ENCODE measurements around the gene HPCAL1.
A peak's percentile ranks its signal among the peaks of the same experiment; 100 is the strongest.

HPCAL1 gene

DNA sequence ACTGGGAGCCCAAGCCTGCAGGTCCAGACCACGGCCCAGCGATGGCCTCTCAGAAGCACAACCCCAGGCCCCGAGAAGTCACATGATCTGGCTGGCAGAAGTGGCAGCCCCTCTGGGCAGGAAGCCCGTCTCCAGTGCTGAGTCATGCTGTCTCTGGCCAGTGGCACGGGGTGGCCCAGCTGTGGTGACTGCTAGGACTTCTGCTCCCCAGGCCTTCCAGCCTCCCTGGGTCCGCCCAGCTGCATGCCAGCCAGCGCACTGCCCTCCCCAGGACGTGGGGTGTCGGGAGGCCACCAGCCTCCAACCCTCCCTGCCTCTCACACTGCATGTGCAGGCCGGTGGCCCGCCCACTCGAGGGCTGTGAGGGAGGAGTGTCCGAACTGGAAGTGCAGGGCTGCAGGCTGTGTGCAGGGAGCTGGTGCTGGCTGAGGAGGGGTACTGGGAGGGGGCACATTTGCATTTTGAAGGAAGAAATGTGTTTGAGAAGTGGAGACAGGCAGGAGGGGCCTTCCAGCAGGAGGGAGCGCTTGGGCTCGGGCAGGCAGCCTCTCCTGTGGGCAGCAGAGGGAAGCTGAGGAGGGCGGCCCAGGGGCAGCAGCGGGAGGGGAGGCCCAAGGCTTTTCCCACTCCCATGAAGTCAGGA is 17.0 kb upstream of the HPCAL1 start:
- CTCF ChIA-PET = interaction anchor here (1.8 to 7.9 kb wide), 6 partner anchors 11 to 149 kb away, joined by 4 to 39 read pairs (median 14); no protein-coding TSS in a partner anchor
- WGBS (ENCODE audit: insufficient coverage) = 42% methylated on average over 13 of the region's 17 CpGs
- POLR2A ChIA-PET = no interaction called here
- Histone ChIP-seq H3K27me3 (replicated peaks in 2 of 5; ENCODE audit: control insufficient read depth in 4 of 5, insufficient read depth in 5 of 5, low read length in 4 of 5) (no peaks in the 10 kb centered on the region), H3K36me3 (ENCODE audit: control insufficient read depth in 4 of 4, insufficient read depth in 4 of 4, low read length in 3 of 4) (no peaks in the 10 kb centered on the region), H3K4me3 (ENCODE audit: control insufficient read depth in 1 of 7, extremely low read depth in 1 of 7, insufficient read depth in 4 of 7, low read depth in 2 of 7, low read length in 6 of 7) (peak overlapping the region in 3 of 7 experiments; percentile 6 to 23 (median 19)), H3K27ac (ENCODE audit: insufficient read depth in 1 of 2, low read depth in 1 of 2, low read length in 2 of 2, poor library complexity in 1 of 2, severe bottlenecking in 2 of 2) (no peak overlapping the region), H3K9me3 (ENCODE audit: control extremely low read depth in 1 of 5, control insufficient read depth in 4 of 5, insufficient read depth in 2 of 5, low read depth in 1 of 5, low read length in 4 of 5) (no peaks in the 10 kb centered on the region), H3K4me1 (ENCODE audit: control extremely low read depth in 1 of 4, control insufficient read depth in 4 of 4, insufficient read depth in 4 of 4, low read length in 3 of 4) (peaks cover 0 to 50% (median 28%) of the 10 kb centered on the region in 4 experiments)
- DNase-seq = peak in 2 of 3 donors; percentile 71 to 78

DNA sequence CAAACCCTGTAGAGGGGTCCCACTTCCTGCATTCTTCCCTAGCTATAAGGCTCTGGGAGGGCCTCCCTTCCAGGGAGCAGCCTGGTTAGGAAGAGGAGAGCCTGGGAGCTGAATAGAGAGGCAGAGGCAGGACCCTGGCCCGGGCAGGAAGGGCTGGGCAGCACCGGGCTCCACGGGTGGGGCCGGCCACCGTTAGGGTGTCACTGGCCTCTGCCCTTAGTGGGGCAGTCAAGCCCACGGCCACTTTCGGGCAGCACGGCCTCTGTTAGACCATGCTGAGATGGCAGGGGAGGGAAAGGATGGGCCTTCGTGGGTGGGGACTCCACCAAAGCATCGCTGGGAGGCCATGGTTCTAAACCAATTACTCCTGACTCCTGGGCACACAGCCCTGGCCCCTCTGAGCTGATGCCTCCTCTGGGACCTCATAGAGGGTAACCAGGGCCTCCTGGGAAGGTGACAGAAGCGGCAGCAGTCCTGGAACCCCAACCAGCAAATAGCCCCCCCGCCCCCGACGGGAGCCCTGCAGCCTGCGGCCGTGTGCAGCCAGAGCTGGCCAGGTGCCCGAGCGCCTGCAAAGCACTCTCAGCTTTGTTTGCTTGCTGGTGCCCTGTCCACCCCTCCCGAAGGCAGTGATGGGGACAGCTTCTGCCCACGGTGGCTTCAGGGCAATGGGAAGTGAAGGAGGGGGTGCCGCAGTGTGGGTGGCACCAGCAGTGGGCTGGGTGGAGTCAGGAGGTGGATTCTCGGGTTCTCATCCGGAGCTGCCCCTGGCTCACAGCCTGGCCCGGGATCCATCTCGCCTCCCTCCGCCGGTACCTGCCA is 16.3 kb upstream of the HPCAL1 start:
- Histone ChIP-seq H3K36me3 (ENCODE audit: control insufficient read depth in 4 of 4, insufficient read depth in 4 of 4, low read length in 3 of 4) (no peaks in the 10 kb centered on the region), H3K9me3 (ENCODE audit: control extremely low read depth in 1 of 5, control insufficient read depth in 4 of 5, insufficient read depth in 2 of 5, low read depth in 1 of 5, low read length in 4 of 5) (no peaks in the 10 kb centered on the region), H3K27me3 (replicated peaks in 2 of 5; ENCODE audit: control insufficient read depth in 4 of 5, insufficient read depth in 5 of 5, low read length in 4 of 5) (no peaks in the 10 kb centered on the region), H3K27ac (ENCODE audit: insufficient read depth in 1 of 2, low read depth in 1 of 2, low read length in 2 of 2, poor library complexity in 1 of 2, severe bottlenecking in 2 of 2) (no peak overlapping the region), H3K4me1 (ENCODE audit: control extremely low read depth in 1 of 4, control insufficient read depth in 4 of 4, insufficient read depth in 4 of 4, low read length in 3 of 4) (peaks cover 0 to 50% (median 28%) of the 10 kb centered on the region in 4 experiments), H3K4me3 (ENCODE audit: control insufficient read depth in 1 of 7, extremely low read depth in 1 of 7, insufficient read depth in 4 of 7, low read depth in 2 of 7, low read length in 6 of 7) (no peak overlapping the region)
- ChIA-PET CTCF (interaction anchor here (1.0 to 7.9 kb wide), 9 partner anchors 9 to 149 kb away, joined by 3 to 39 read pairs (median 4); no protein-coding TSS in a partner anchor), POLR2A (no interaction called here)
- DNase-seq = no peak
- WGBS (ENCODE audit: insufficient coverage) = 94% methylated on average over 19 of the region's 27 CpGs

DNA sequence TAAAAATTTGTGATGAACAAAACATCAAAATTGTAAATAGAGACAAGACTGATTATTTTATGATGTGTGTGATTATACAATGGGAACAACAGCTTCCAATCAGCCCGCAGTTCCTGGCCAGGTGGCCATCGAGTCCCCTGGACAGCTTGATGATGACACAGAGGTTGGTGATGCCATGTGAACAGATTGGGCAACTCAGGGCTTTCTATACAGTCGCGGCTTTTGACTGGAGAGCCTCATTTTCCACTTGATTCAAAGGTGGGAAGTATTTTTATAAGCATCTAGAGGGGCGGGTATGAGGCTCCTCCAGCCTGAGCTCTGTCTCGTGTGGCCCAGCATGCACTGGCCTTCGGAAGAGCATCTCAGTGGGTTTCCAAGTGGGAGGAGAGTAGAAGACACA is 14.9 kb upstream of the HPCAL1 start:
- no peak overlapping the region for H3K4me3 ChIP-seq (ENCODE audit: control insufficient read depth in 1 of 7, extremely low read depth in 1 of 7, insufficient read depth in 4 of 7, low read depth in 2 of 7, low read length in 6 of 7)
- no peak overlapping the region for H3K27ac ChIP-seq (ENCODE audit: insufficient read depth in 1 of 2, low read depth in 1 of 2, low read length in 2 of 2, poor library complexity in 1 of 2, severe bottlenecking in 2 of 2)
- WGBS (ENCODE audit: insufficient coverage) = 96% methylated on average over 6 of the region's 7 CpGs
- no peaks in the 10 kb centered on the region for H3K9me3 ChIP-seq (ENCODE audit: control extremely low read depth in 1 of 5, control insufficient read depth in 4 of 5, insufficient read depth in 2 of 5, low read depth in 1 of 5, low read length in 4 of 5)
- ChIA-PET POLR2A (no interaction called here), CTCF (interaction anchor here (1.3 to 7.9 kb wide), 4 partner anchors 11 to 121 kb away, joined by 3 to 39 read pairs (median 12); no protein-coding TSS in a partner anchor)
- H3K27me3 ChIP-seq (replicated peaks in 2 of 5; ENCODE audit: control insufficient read depth in 4 of 5, insufficient read depth in 5 of 5, low read length in 4 of 5) = no peaks in the 10 kb centered on the region
- DNase-seq = no peak
- H3K4me1 ChIP-seq (ENCODE audit: control extremely low read depth in 1 of 4, control insufficient read depth in 4 of 4, insufficient read depth in 4 of 4, low read length in 3 of 4) = peaks cover 0 to 47% (median 28%) of the 10 kb centered on the region in 4 experiments
- no peaks in the 10 kb centered on the region for H3K36me3 ChIP-seq (ENCODE audit: control insufficient read depth in 4 of 4, insufficient read depth in 4 of 4, low read length in 3 of 4)

DNA sequence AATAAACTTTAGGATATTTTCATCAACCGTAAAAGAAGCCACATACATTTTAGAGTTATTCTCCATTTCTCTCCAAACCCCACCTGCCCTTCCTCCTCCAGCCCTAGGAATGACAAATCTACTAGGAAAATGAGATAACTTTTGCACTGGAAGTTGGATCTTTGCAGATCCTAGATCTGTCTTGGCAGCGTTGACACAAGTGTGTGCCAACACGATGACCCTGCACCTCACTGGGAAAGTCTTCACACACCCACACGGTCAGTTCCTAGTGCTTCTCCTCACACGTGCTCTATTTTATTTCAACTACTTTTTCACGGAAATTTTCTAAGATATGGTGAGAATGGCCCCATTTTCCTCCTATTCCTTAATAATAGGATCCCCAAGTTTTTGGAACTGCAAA is 14.1 kb upstream of the HPCAL1 start:
- DNase-seq = no peak
- no peaks in the 10 kb centered on the region for H3K27me3 ChIP-seq (replicated peaks in 2 of 5; ENCODE audit: control insufficient read depth in 4 of 5, insufficient read depth in 5 of 5, low read length in 4 of 5)
- no peak overlapping the region for H3K27ac ChIP-seq (ENCODE audit: insufficient read depth in 1 of 2, low read depth in 1 of 2, low read length in 2 of 2, poor library complexity in 1 of 2, severe bottlenecking in 2 of 2)
- ChIA-PET POLR2A (no interaction called here), CTCF (interaction anchor here (0.7 to 7.9 kb wide), 4 partner anchors 14 to 146 kb away, joined by 3 to 39 read pairs (median 7); partner anchors contain the start of gene HPCAL1)
- no peaks in the 10 kb centered on the region for H3K36me3 ChIP-seq (ENCODE audit: control insufficient read depth in 4 of 4, insufficient read depth in 4 of 4, low read length in 3 of 4)
- peaks cover 0 to 39% (median 25%) of the 10 kb centered on the region in 4 experiments for H3K4me1 ChIP-seq (ENCODE audit: control extremely low read depth in 1 of 4, control insufficient read depth in 4 of 4, insufficient read depth in 4 of 4, low read length in 3 of 4)
- no peak overlapping the region for H3K4me3 ChIP-seq (ENCODE audit: control insufficient read depth in 1 of 7, extremely low read depth in 1 of 7, insufficient read depth in 4 of 7, low read depth in 2 of 7, low read length in 6 of 7)
- 100% methylated on average over 3 of the region's 6 CpGs for WGBS (ENCODE audit: insufficient coverage)
- peaks cover 0 to 4% (median 0%) of the 10 kb centered on the region in 5 experiments for H3K9me3 ChIP-seq (ENCODE audit: control extremely low read depth in 1 of 5, control insufficient read depth in 4 of 5, insufficient read depth in 2 of 5, low read depth in 1 of 5, low read length in 4 of 5)

DNA sequence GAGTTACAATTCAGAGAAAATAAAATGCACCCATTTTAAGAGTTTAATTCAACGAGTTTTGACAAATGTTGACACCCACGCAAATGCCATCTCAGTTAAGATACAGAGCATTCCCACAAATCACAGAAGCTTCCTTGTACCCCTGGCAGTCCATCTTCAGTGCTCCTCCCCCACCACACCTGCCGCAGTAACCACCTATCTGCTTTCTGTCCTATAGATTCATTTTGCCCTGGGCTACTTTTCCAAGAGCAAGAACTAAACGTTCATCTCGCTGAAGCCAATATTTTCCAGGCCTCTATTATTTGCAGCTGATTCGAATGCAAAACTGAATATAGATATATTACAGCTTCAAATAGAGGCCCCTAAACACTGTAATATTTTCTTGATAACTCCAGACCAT is 13.4 kb upstream of the HPCAL1 start:
- Histone ChIP-seq H3K36me3 (ENCODE audit: control insufficient read depth in 4 of 4, insufficient read depth in 4 of 4, low read length in 3 of 4) (no peaks in the 10 kb centered on the region), H3K27ac (ENCODE audit: insufficient read depth in 1 of 2, low read depth in 1 of 2, low read length in 2 of 2, poor library complexity in 1 of 2, severe bottlenecking in 2 of 2) (no peak overlapping the region), H3K27me3 (replicated peaks in 2 of 5; ENCODE audit: control insufficient read depth in 4 of 5, insufficient read depth in 5 of 5, low read length in 4 of 5) (no peaks in the 10 kb centered on the region), H3K9me3 (ENCODE audit: control extremely low read depth in 1 of 5, control insufficient read depth in 4 of 5, insufficient read depth in 2 of 5, low read depth in 1 of 5, low read length in 4 of 5) (peaks cover 0 to 11% (median 3%) of the 10 kb centered on the region in 5 experiments), H3K4me1 (ENCODE audit: control extremely low read depth in 1 of 4, control insufficient read depth in 4 of 4, insufficient read depth in 4 of 4, low read length in 3 of 4) (peaks cover 0 to 31% (median 24%) of the 10 kb centered on the region in 4 experiments), H3K4me3 (ENCODE audit: control insufficient read depth in 1 of 7, extremely low read depth in 1 of 7, insufficient read depth in 4 of 7, low read depth in 2 of 7, low read length in 6 of 7) (no peak overlapping the region)
- CTCF ChIA-PET = interaction anchor here (0.7 to 2.3 kb wide), 3 partner anchors 13 to 145 kb away, joined by 3 to 11 read pairs (median 3); partner anchors contain the start of gene HPCAL1
- 100% methylated on average over 5 of the region's 6 CpGs for WGBS (ENCODE audit: insufficient coverage)
- POLR2A ChIA-PET = no interaction called here
- DNase-seq = no peak

DNA sequence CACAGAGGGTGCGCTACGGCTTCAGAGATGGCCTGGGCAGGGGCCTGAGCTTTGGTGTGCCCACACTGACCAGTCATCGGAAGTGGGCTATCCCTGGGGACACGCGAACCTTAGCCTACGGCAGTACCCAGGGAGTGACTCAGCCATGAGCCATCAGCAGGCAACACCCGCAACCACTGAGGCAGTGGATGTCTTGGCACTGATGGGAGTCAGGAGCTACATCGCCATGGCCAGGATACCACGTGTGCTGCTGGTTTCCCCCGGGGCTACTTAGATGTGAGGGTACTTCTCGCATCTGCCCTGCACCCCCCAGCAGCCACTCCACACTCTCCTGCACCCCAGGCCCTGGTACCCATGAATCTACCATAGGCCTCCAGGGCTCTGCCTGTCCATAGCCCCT is 12.8 kb upstream of the HPCAL1 start:
- H3K27me3 ChIP-seq (replicated peaks in 2 of 5; ENCODE audit: control insufficient read depth in 4 of 5, insufficient read depth in 5 of 5, low read length in 4 of 5) = no peaks in the 10 kb centered on the region
- H3K27ac ChIP-seq (ENCODE audit: insufficient read depth in 1 of 2, low read depth in 1 of 2, low read length in 2 of 2, poor library complexity in 1 of 2, severe bottlenecking in 2 of 2) = no peak overlapping the region
- WGBS (ENCODE audit: insufficient coverage) = 97% methylated on average over 11 of the region's 11 CpGs
- CTCF ChIA-PET = interaction anchor here (0.7 to 2.3 kb wide), 4 partner anchors 9 to 40 kb away, joined by 3 to 11 read pairs (median 3); partner anchors contain the start of gene HPCAL1
- peaks cover 0 to 15% (median 4%) of the 10 kb centered on the region in 5 experiments for H3K9me3 ChIP-seq (ENCODE audit: control extremely low read depth in 1 of 5, control insufficient read depth in 4 of 5, insufficient read depth in 2 of 5, low read depth in 1 of 5, low read length in 4 of 5)
- no peaks in the 10 kb centered on the region for H3K36me3 ChIP-seq (ENCODE audit: control insufficient read depth in 4 of 4, insufficient read depth in 4 of 4, low read length in 3 of 4)
- no peak for DNase-seq
- H3K4me3 ChIP-seq (ENCODE audit: control insufficient read depth in 1 of 7, extremely low read depth in 1 of 7, insufficient read depth in 4 of 7, low read depth in 2 of 7, low read length in 6 of 7) = no peak overlapping the region
- peaks cover 0 to 26% (median 19%) of the 10 kb centered on the region in 4 experiments for H3K4me1 ChIP-seq (ENCODE audit: control extremely low read depth in 1 of 4, control insufficient read depth in 4 of 4, insufficient read depth in 4 of 4, low read length in 3 of 4)
- POLR2A ChIA-PET = no interaction called here
